Lung microvascular endothelial cell (primary cell): ENCODE data around the gene HIVEP2. TPM values are rescaled to one million over a fixed set of nuclear protein-coding genes. Genes with fewer than 3 reads are reported as not detected.
A peak's percentile ranks its signal among the peaks of the same experiment; 100 is the strongest.

ENCODE experiments used
- DNase-seq, 2 donors: peaks; one replicate each; pipeline versions ENCODE4 v3.0.0 to v3.0.0-alpha.2; 2010; ENCODE audit warnings: low read depth in 2 of 2
- total RNA-seq: library from RNA; depleted of rRNA; stranded (reverse); fragments of >200 nt; gene quantifications from 2 replicates; pipeline ENCODE4 v1.2.1, GENCODE V29; 2014

The HIVEP2 gene
- total RNA-seq, 1 donor from 2014 or later = 14.3 TPM

GRCh38 chr6:142714951-142715785, 229.8 kb downstream of the HIVEP2 start:
- peak in 1 of 2 donors; percentile 36 for DNase-seq

- no peak for DNase-seq
Observed at GRCh38 chr6:142713959-142714358, 231.0 kb downstream of the HIVEP2 start.

- DNase-seq = no peak
Observed at GRCh38 chr6:142712231-142712630, 232.7 kb downstream of the HIVEP2 start.

- no peak for DNase-seq
Observed at GRCh38 chr6:142708651-142709050, 236.3 kb downstream of the HIVEP2 start.

DNA sequence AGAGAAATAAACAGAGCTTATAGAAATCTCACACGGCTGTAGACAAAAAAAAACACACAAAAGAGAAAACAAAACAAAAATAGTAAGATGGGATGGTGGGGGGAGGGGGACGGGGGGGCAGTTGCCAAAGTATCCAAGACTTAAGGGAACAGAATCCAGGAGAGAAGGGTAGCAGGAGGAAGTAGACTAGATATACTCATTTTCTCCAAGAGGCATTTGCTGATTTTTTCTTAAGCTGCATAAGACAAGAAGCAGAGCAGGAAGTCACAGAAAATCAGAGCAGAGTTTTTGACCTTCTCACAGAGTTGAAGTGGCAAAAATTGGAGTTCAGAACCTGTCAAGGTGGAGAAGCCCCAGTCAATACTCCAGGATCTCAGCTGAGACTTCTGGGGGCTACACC, 237.7 kb downstream of the HIVEP2 start:
- DNase-seq = no peak

DNA sequence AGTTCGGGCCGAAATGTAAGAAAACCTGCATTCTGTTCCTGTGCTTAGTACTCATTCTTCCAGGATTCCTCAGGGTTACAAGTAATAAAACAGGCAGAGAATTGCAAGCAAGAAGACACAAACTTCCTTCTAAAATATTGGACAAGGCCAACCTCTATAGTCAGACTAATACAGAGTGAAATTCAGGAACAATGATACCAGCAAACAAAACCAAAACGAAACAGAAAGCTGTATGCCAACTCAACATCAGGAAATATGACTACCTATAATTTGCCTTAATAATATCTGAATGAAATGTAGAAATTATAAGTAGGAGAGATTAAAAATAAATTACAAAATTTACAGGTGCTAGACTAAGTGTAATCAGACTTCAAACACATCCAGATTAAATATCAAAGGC, 238.8 kb downstream of the HIVEP2 start:
- peak; percentile 24 to 31 for DNase-seq

- no peak for DNase-seq
Observed at GRCh38 chr6:142705054-142705453, 239.9 kb downstream of the HIVEP2 start.

DNA sequence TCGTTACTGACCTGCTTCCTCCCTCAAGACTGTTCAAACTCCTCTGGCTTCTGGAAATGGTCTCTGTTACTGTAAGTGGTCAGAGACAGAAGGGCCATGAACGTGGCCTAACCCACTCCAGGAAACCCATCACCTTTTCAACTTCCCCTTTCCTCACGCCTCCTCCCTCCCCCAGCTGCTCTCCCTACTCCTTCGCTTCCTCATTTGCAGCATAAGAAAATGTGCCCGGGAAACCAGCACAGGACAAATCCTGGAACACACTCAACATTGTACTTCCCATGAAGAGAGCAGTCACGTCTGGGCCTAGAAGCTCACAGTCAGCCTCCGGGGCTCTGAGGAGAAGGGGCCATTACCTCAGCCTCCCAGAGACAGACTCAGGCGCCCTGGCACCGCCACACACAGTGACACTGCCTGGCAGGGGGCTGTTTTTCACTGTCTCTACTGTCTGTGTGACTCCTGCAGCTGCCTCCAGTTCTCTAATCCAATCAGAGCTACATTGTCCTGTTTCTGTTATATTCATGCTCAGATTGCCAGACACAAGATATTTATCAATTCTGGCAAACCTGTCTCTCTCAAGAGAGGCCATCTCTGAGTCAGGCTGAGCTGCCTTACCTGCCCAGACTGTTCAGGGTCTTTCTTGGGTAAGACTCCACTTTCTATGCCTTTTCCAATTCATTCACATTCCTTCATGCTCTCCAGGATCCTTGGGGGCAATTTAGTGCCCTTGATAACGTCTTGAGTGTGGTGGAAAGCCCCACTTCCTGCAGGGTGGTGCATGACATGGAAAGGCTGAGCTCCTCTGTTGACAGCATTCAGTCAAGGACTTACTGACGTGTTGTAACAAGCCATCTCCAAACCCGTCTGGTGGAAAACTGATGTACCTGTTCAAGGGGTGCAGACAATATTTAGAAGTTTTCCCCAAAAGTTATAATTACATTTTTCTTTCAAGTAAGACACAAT, 242.2 kb downstream of the HIVEP2 start:
- peak in 1 of 2 donors; percentile 71 for DNase-seq

Other genes with a start within 250 kb of the HIVEP2 start
- 11.8 and 15.7 TPM in 2 replicates for gene AIG1, start 115.7 kb upstream of the HIVEP2 start, total RNA-seq